ENCODE results near the gene TBCEL.
"Not testable (repeated sequence)": the region's sequence is repeated elsewhere in the genome, so short reads cannot be mapped to it uniquely, and the experiment has no call there.

Gene TBCEL, protein sequence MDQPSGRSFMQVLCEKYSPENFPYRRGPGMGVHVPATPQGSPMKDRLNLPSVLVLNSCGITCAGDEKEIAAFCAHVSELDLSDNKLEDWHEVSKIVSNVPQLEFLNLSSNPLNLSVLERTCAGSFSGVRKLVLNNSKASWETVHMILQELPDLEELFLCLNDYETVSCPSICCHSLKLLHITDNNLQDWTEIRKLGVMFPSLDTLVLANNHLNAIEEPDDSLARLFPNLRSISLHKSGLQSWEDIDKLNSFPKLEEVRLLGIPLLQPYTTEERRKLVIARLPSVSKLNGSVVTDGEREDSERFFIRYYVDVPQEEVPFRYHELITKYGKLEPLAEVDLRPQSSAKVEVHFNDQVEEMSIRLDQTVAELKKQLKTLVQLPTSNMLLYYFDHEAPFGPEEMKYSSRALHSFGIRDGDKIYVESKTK

DNA sequence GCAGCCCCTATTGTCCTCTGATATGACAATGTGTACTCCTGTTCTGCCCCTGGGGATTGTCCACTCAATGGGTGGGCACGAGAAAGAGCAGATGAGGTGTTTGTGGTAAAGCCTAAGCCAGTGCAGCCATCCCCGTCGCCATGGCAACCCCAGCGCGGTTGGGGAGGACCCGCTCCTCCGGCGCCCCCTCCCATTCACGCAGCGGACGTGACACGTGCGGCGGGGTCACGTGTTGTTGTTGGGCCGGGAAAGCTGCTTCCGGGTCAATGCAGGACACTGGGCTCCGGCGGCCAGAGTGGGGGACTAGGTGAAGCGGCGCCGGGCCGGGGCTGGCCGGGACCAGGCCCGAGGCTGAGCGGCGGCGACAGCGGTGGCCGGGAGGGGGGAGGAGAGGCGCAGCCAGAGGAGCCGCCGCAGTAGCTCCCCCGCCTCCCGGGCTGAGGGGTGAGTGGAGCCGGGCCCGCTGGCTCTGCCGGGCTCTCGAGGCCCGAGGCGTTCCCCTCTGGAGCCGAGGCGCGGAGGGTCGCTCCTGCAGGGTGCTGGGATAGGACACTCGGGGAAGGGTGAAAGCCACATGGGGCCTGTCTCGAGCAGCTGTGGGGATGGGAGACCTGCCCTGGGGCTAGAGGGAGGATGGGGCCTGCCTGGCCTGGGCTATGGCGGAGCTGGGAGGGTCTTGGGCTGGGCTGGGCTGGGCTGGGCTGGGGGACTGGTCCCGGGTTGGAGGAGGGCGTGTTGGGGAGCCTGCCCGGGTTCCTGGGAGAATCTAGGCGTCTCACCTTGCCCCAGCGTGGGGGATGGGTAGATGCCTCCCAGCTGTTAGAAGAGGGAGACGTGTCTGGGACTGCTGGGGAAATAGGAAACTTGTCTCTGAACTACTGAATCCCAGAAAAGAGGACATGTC lies at the start of gene TBCEL:
Gene TBCEL, plus strand, starts transcription at position 255 of the 904 bp plus-strand sequence. CDS start 21,589 bp downstream, outside the sequence.
- DNase-seq, result peak; percentile 83

- no peak for DNase-seq
Measured at GRCh38 chr11:120974466-120974865, 49.4 kb upstream of the TBCEL start.

- no peak for DNase-seq
Measured at GRCh38 chr11:120974965-120975364, 48.9 kb upstream of the TBCEL start.

GRCh38 chr11:120977266-120978137 lies 46.4 kb upstream of the TBCEL start:
- no peak for DNase-seq

GRCh38 chr11:120978701-120979100 lies 45.2 kb upstream of the TBCEL start:
- DNase-seq, result no peak

DNA sequence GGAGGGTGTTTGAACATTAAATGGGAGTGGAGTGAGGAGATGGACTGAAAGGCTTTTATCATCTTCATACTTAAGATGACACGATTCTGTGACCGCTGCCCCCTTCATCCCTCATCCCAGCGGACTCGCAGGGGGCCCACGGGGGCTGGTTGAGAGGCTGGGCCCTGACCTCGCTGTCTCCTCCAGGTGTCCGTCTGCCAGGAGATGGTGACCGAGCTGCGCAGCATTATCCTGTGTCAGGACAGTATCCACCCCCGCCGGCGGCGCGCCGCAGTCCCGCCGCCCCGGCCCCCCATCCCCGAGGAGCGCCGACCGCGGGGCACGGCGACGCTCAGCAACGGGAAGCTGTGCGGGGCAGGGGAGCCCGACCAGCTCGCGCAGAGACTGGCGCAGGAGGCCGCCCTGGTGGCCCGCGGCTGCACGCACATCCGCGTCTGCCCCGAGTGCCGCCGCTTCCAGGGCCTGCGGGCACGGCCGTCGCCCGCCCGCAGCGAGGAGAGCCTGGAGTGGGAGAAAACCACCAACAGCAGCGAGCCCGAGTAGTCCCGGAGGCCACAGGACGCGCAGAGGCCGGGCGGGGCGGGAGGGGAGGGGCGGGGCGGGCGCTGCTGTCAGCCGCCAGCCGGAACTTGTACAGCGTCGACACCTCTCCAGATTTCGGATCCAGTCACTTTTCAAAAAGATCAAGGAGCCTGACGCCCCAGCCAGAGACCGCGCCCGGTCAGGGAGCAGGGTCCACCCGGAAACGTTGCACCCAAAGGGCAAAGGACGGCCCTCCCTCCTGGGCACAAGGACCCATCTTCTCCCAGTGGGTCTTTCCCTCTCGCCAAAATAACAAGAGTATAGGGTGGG lies 38.0 kb upstream of the TBCEL start:
- peak; percentile 22 for DNase-seq

GRCh38 chr11:120988603-120989002 lies 35.3 kb upstream of the TBCEL start:
- no peak for DNase-seq

GRCh38 chr11:120991830-120992686 lies 31.8 kb upstream of the TBCEL start:
- no peak for DNase-seq

- no peak for DNase-seq
Measured at GRCh38 chr11:120994091-120994859, 29.6 kb upstream of the TBCEL start.

DNA sequence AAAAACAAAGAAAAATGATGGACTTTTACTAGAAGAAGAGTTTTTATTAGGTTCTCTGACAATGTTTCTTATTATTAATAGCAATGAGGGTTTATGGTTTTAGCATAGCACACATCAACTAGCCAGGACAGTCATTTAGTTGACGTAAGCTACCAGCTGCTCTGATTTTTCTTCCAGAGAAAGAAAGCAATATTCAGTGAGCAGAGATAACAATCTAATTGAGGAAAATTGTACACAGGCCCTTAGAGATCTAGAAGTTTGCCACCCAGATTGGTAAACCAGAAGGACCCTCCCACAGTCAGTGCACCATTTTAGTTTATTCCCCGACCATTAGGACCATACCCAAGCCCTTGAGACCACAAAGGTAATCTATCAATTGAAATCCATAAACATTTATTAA lies 28.7 kb upstream of the TBCEL start:
- DNase-seq, result no peak

DNA sequence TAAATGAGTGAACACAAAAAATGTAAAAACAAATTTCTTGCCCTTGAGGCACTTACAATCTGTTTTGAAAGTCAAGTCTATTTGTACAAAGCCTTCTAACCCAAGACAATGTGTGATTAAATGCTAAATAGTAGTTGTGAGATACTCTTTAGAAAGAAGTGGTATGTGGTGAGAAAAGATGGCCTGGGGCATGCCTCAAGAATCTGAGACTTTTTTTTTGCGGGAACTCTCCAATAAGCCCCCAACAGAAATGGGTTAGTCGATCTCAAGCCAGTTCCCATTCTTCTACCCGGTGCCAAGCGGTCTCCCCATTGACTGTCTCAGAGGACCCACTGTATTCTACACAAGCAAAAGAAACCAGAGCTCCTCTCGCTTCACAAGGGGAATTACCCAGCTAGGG lies 26.9 kb upstream of the TBCEL start:
- no peak for DNase-seq

DNA sequence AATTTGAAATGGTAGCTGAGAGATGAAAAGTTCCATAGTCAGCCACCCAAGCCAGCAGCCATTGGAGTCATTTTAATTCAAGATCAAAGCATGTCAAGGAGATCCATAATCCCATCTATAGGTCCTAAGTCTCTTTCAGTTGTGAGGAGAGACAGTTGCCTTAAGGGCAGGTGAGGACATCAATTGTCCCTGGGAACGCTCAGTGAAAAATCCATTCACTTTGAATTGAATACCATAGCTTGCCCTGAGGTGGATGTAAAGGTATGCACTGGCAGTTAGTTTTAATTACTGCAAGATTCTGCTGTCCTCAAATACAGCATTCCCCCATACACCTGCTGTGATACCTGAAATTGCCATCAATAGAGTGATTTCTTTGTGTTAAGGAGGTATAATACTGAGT lies 25.3 kb upstream of the TBCEL start:
- no peak for DNase-seq

- no peak for DNase-seq
Measured at GRCh38 chr11:121004206-121004840, 19.6 kb upstream of the TBCEL start.

- DNase-seq, result no peak
Measured at GRCh38 chr11:121006922-121007321, 17.0 kb upstream of the TBCEL start.

DNA sequence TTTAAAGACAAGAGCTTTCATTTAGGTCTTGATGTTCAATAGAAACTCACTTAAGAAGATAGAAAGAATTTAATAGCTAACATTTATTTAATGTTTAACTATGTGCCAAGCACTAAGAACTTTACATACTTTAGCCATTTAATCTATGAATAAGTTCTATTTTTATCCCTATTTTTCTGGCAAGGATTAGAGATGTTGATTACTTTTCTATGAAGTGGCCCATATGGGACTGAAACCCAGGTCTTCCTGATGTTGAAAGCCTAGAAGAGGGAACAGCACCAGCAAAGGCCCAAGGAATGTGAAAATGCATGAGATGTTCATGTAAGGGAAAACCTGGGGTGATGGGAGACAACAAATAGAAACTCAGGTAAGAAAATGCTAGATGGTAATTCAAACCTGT lies 15.4 kb upstream of the TBCEL start:
- DNase-seq, result no peak

GRCh38 chr11:121012091-121012490 lies 11.8 kb upstream of the TBCEL start:
- no peak for DNase-seq

DNA sequence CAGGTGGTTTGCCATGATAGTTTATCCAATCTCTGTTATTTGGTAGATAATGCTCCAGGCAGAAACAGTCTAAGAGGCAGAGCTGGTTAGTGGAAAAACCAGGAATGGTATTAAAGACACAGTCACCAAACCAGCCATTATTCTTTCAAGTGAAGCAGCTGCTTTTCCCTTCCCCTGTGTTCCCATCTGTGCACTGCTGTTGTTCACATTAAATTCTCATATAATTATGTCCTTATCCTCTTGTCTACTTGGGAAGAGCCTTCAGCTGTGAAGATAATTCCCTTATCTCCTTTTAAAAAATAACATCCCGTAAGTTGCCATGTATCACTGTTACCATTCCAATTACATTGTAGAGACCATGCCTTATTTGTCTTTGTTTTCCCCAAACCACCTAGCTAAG lies 5.2 kb upstream of the TBCEL start:
- DNase-seq, result no peak

GRCh38 chr11:121021718-121022117 lies 2.2 kb upstream of the TBCEL start:
- DNase-seq, result not testable (repeated sequence)

DNA sequence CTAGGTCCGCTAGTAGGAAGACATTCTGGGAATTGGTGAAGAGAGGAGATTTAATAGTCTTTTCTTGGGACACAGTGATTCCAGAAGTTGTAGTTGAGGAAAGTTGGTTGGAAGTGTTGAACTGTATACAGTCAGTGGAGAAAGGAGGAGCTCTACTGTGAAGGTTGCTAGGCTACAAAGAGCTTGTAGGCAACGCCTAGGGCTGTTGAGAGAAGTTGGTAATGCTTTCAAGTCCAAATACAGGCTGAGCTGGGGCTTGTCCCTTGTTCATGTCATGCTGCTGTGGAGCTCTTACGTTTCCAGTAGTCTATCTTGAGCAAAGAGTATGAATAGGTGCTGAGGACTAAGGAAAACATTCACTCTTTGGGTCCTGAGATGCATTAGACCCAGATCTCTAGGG lies 1.1 kb downstream of the TBCEL start:
- peak; percentile 5 for DNase-seq

GRCh38 chr11:121029153-121029552 lies 5.3 kb downstream of the TBCEL start:
- no peak for DNase-seq

Measured in CD4-positive, alpha-beta T cell treated with Interleukin-17A for 1 hour (primary cell).